ENCODE data around the gene IFT122.

IFT122 gene

DNA sequence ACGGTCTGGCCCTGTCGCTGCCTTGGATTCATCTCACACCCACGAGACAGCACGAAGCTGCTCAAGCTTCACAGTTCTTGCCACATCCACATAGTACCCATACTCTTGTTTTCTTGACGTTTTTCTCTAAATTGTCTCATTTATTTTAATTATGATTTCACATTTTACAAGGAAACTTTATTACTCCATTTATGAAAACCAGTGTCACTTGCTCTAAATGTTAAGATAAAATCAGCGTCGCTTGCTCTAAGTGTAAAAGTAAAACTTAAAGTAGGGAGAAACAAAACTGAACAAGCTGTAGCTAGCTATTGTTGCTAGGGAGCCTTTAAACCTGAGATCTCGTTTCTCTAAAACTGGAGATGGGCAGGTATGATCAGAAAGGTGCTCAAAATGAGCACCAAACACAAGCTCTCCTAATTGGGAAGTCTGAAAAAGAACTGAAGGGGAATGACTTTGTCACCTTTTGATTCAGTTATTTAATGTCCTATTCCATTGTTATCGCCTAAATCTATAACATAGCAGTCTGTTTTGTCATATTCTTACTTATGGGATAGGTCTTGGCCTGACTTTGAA, 680 bp downstream of the IFT122 start:
- Histone ChIP-seq H3K27ac (replicated peaks) (peak overlapping the region; percentile 95), H3K27me3 (ENCODE audit: insufficient read depth, poor library complexity, severe bottlenecking) (no peaks in the 10 kb centered on the region), H3K4me3 (replicated peaks; ENCODE audit: insufficient read depth, low read length) (peak overlapping the region; percentile 65)
- DNase-seq (ENCODE audit: low read depth in 1 of 2, low spot score in 1 of 2) = no peak
- TF ChIP-seq, protein P1, sequence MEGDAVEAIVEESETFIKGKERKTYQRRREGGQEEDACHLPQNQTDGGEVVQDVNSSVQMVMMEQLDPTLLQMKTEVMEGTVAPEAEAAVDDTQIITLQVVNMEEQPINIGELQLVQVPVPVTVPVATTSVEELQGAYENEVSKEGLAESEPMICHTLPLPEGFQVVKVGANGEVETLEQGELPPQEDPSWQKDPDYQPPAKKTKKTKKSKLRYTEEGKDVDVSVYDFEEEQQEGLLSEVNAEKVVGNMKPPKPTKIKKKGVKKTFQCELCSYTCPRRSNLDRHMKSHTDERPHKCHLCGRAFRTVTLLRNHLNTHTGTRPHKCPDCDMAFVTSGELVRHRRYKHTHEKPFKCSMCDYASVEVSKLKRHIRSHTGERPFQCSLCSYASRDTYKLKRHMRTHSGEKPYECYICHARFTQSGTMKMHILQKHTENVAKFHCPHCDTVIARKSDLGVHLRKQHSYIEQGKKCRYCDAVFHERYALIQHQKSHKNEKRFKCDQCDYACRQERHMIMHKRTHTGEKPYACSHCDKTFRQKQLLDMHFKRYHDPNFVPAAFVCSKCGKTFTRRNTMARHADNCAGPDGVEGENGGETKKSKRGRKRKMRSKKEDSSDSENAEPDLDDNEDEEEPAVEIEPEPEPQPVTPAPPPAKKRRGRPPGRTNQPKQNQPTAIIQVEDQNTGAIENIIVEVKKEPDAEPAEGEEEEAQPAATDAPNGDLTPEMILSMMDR (IDR thresholded peaks at IDR 0.05; ENCODE audit: insufficient read depth, low read length) = no peak
- TF ChIP-seq POLR2AphosphoS5 (IDR thresholded peaks at IDR 0.05; ENCODE audit: low read depth) (peak; percentile 51; the same call in 1 of the 2 replicates), SPI1 (IDR thresholded peaks at IDR 0.05; ENCODE audit: borderline replicate concordance, low read depth) (no peak)

DNA sequence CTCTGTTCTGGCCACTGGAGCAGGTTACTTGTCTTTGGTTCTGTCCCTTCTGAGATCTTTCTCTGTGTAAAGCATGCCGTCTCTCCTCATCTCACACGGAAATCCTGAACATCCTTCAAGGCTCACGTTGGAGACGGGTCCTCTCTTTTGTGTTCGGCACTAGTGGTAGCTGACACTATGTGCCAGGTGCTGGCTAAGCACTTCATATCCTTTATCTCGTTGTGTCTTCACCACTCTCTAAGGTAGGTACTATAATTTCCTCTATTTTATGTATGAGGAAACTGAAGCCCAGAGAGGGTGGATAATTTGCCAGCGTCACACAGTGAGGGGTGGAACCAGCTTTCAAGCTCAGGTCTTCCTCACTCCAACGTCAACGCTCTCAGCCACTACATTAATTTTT, 1.2 kb downstream of the IFT122 start:
- peak in 1 of 2 experiments; percentile 47 for DNase-seq (ENCODE audit: low read depth in 1 of 2, low spot score in 1 of 2)
- no peak for TF ChIP-seq GABPA (IDR thresholded peaks at IDR 0.05; ENCODE audit: low read depth)
- TF ChIP-seq, protein P2, sequence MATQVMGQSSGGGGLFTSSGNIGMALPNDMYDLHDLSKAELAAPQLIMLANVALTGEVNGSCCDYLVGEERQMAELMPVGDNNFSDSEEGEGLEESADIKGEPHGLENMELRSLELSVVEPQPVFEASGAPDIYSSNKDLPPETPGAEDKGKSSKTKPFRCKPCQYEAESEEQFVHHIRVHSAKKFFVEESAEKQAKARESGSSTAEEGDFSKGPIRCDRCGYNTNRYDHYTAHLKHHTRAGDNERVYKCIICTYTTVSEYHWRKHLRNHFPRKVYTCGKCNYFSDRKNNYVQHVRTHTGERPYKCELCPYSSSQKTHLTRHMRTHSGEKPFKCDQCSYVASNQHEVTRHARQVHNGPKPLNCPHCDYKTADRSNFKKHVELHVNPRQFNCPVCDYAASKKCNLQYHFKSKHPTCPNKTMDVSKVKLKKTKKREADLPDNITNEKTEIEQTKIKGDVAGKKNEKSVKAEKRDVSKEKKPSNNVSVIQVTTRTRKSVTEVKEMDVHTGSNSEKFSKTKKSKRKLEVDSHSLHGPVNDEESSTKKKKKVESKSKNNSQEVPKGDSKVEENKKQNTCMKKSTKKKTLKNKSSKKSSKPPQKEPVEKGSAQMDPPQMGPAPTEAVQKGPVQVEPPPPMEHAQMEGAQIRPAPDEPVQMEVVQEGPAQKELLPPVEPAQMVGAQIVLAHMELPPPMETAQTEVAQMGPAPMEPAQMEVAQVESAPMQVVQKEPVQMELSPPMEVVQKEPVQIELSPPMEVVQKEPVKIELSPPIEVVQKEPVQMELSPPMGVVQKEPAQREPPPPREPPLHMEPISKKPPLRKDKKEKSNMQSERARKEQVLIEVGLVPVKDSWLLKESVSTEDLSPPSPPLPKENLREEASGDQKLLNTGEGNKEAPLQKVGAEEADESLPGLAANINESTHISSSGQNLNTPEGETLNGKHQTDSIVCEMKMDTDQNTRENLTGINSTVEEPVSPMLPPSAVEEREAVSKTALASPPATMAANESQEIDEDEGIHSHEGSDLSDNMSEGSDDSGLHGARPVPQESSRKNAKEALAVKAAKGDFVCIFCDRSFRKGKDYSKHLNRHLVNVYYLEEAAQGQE (IDR thresholded peaks at IDR 0.05; ENCODE audit: insufficient replicate concordance, low read depth) = no peak
- TF ChIP-seq, protein P1 (IDR thresholded peaks at IDR 0.05; ENCODE audit: insufficient read depth, low read length) = no peak
- TF ChIP-seq POLR2AphosphoS5 (IDR thresholded peaks at IDR 0.05; ENCODE audit: low read depth) = no peak
- TF ChIP-seq SPI1 (IDR thresholded peaks at IDR 0.05; ENCODE audit: borderline replicate concordance, low read depth) = no peak
- Histone ChIP-seq H3K27ac (replicated peaks) (peak overlapping the region; percentile 95), H3K27me3 (ENCODE audit: insufficient read depth, poor library complexity, severe bottlenecking) (no peaks in the 10 kb centered on the region), H3K4me3 (replicated peaks; ENCODE audit: insufficient read depth, low read length) (peak overlapping the region; percentile 65)

DNA sequence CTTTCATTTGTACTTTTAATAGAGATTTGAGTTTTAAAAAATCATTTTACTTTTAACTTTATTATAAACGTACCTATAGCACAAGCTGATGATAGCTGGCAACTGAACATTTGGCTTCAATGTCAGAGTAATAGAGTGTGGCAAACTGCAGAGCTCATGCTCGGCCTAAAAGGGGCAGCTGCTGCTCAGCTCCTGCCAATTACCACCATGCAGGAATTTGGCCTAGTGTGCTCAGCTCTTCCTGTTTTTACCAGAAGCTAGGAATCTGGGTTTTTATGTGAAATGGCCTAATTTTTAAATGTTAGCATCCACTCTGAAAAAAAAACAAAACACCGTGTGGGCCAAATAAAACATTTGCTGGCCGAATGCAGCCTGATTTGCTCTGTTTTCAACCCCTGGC, 1.8 kb downstream of the IFT122 start:
- DNase-seq (ENCODE audit: low read depth in 1 of 2, low spot score in 1 of 2) = peak in 1 of 2 experiments; percentile 30
- no peaks in the 10 kb centered on the region for H3K27me3 ChIP-seq (ENCODE audit: insufficient read depth, poor library complexity, severe bottlenecking)
- peak overlapping the region; percentile 95 for H3K27ac ChIP-seq (replicated peaks)
- H3K4me3 ChIP-seq (replicated peaks; ENCODE audit: insufficient read depth, low read length) = no peak overlapping the region; the same call in 1 of the 2 replicates
- TF ChIP-seq, protein P2 (IDR thresholded peaks at IDR 0.05; ENCODE audit: insufficient replicate concordance, low read depth) = no peak
- TF ChIP-seq, protein P1 (IDR thresholded peaks at IDR 0.05; ENCODE audit: insufficient read depth, low read length) = no peak
- no peak for TF ChIP-seq POLR2AphosphoS5 (IDR thresholded peaks at IDR 0.05; ENCODE audit: low read depth)
- TF ChIP-seq GABPA (IDR thresholded peaks at IDR 0.05; ENCODE audit: low read depth) = no peak
- TF ChIP-seq SPI1 (IDR thresholded peaks at IDR 0.05; ENCODE audit: borderline replicate concordance, low read depth) = peak; percentile 80

DNA sequence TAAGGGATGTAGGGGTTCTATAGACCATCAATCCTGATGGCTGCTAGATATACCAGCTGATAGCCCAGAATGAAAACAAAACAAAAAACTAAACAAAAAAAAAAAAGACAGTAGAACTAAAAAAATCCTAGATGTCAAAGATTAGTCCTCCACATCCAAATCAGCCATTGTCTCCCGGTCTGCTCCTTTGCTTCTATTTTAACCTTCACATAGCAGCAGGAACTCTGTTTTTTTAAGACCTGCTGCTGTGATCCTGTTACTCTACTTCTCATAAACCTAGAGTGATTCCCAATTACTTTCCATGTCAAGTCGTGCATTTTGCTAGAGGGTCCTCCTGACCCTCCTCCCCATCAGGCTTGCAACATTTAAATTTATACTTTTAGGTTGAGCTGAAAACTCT, 2.5 kb downstream of the IFT122 start:
- H3K27ac ChIP-seq (replicated peaks) = peak overlapping the region; percentile 95; the same call in 1 of the 2 replicates
- no peaks in the 10 kb centered on the region for H3K27me3 ChIP-seq (ENCODE audit: insufficient read depth, poor library complexity, severe bottlenecking)
- TF ChIP-seq, protein P1 (IDR thresholded peaks at IDR 0.05; ENCODE audit: insufficient read depth, low read length) = no peak
- TF ChIP-seq GABPA (IDR thresholded peaks at IDR 0.05; ENCODE audit: low read depth) (no peak), SPI1 (IDR thresholded peaks at IDR 0.05; ENCODE audit: borderline replicate concordance, low read depth) (no peak), POLR2AphosphoS5 (IDR thresholded peaks at IDR 0.05; ENCODE audit: low read depth) (no peak)
- TF ChIP-seq, protein P2 (IDR thresholded peaks at IDR 0.05; ENCODE audit: insufficient replicate concordance, low read depth) = no peak
- no peak for DNase-seq (ENCODE audit: low read depth in 1 of 2, low spot score in 1 of 2)
- H3K4me3 ChIP-seq (replicated peaks; ENCODE audit: insufficient read depth, low read length) = no peak overlapping the region
